ENCODE data around the gene BCL2A1.

BCL2A1 gene

GRCh38 chr15:79990280-79990996, 19.4 kb upstream of the BCL2A1 start:
- H3K9me3 ChIP-seq (ENCODE audit: severe bottlenecking): no peaks in the 10 kb centered on the region
- no peak for DNase-seq
- no peaks in the 10 kb centered on the region for H3K36me3 ChIP-seq
- no peak overlapping the region for H3K4me3 ChIP-seq (ENCODE audit: low read depth, low read length)
- no peak for TF ChIP-seq CTCF (IDR thresholded peaks at IDR 0.05; ENCODE audit: low read depth, low read length)
- H3K27me3 ChIP-seq (ENCODE audit: insufficient read depth, low read depth, severe bottlenecking): no peaks in the 10 kb centered on the region
- no peak overlapping the region for H3K27ac ChIP-seq

- no peak for DNase-seq
- Histone ChIP-seq H3K27me3 (ENCODE audit: insufficient read depth, low read depth, severe bottlenecking) (no peaks in the 10 kb centered on the region), H3K36me3 (no peaks in the 10 kb centered on the region), H3K27ac (no peak overlapping the region), H3K9me3 (ENCODE audit: severe bottlenecking) (no peaks in the 10 kb centered on the region), H3K4me3 (ENCODE audit: low read depth, low read length) (no peak overlapping the region)
- TF ChIP-seq CTCF (IDR thresholded peaks at IDR 0.05; ENCODE audit: low read depth, low read length): no peak
Measured at GRCh38 chr15:79989682-79990081, 18.7 kb upstream of the BCL2A1 start.

- Histone ChIP-seq H3K27me3 (ENCODE audit: insufficient read depth, low read depth, severe bottlenecking) (no peaks in the 10 kb centered on the region), H3K27ac (no peak overlapping the region), H3K9me3 (ENCODE audit: severe bottlenecking) (no peaks in the 10 kb centered on the region), H3K36me3 (no peaks in the 10 kb centered on the region), H3K4me3 (ENCODE audit: low read depth, low read length) (no peak overlapping the region)
- no peak for TF ChIP-seq CTCF (IDR thresholded peaks at IDR 0.05; ENCODE audit: low read depth, low read length)
- no peak for DNase-seq
Measured at GRCh38 chr15:79989183-79989582, 18.2 kb upstream of the BCL2A1 start.

- Histone ChIP-seq H3K36me3 (no peaks in the 10 kb centered on the region), H3K4me3 (ENCODE audit: low read depth, low read length) (no peak overlapping the region), H3K27me3 (ENCODE audit: insufficient read depth, low read depth, severe bottlenecking) (no peaks in the 10 kb centered on the region), H3K9me3 (ENCODE audit: severe bottlenecking) (no peaks in the 10 kb centered on the region), H3K27ac (no peak overlapping the region)
- no peak for TF ChIP-seq CTCF (IDR thresholded peaks at IDR 0.05; ENCODE audit: low read depth, low read length)
- DNase-seq: no peak
Measured at GRCh38 chr15:79988448-79989117, 17.6 kb upstream of the BCL2A1 start.

- no peaks in the 10 kb centered on the region for H3K9me3 ChIP-seq (ENCODE audit: severe bottlenecking)
- no peak overlapping the region for H3K4me3 ChIP-seq (ENCODE audit: low read depth, low read length)
- no peak for TF ChIP-seq CTCF (IDR thresholded peaks at IDR 0.05; ENCODE audit: low read depth, low read length)
- DNase-seq: no peak
- H3K36me3 ChIP-seq: no peaks in the 10 kb centered on the region
- H3K27me3 ChIP-seq (ENCODE audit: insufficient read depth, low read depth, severe bottlenecking): no peaks in the 10 kb centered on the region
- no peak overlapping the region for H3K27ac ChIP-seq
Measured at GRCh38 chr15:79987969-79988368, 17.0 kb upstream of the BCL2A1 start.

Measured in WERI-Rb-1 (cell line).